HUDEP-2 (cell line): ENCODE data around the gene RAB15.
A peak's percentile ranks its signal among the peaks of the same experiment; 100 is the strongest.

Source experiments
- DNase-seq, 76 experiments: peaks; one replicate each; lab custom pipeline; 2025; ENCODE audit not compliant: unreplicated experiment in 76 of 76; lab: John Stamatoyannopoulos, UW

The RAB15 gene

GRCh38 chr14:64990939-64991338 is 18.8 kb upstream of the RAB15 start:
- DNase-seq, result no peak

GRCh38 chr14:64990296-64990695 is 18.2 kb upstream of the RAB15 start:
- no peak for DNase-seq

GRCh38 chr14:64987438-64987767 is 15.3 kb upstream of the RAB15 start:
- peak in 5 of 76 experiments; percentile 27 to 75 (median 47) for DNase-seq

- peak; percentile 54 to 98 (median 90) for DNase-seq
Observed at GRCh38 chr14:64986648-64987437, 14.7 kb upstream of the RAB15 start, which contains the start of gene FNTB. TSS of gene FNTB (plus strand) at chr14:64986895. CDS start at chr14:64986954, 59 bp downstream.

- peak in 18 of 76 experiments; percentile 9 to 39 (median 19) for DNase-seq
Observed at GRCh38 chr14:64983439-64984310, 11.5 kb upstream of the RAB15 start.

- no peak for DNase-seq
Observed at GRCh38 chr14:64979336-64980074, 7.4 kb upstream of the RAB15 start.

GRCh38 chr14:64974563-64974962 is 2.4 kb upstream of the RAB15 start:
- no peak for DNase-seq

GRCh38 chr14:64973826-64974225 is 1.7 kb upstream of the RAB15 start:
- DNase-seq, result no peak

- DNase-seq, result no peak
Observed at GRCh38 chr14:64973026-64973442, 898 bp upstream of the RAB15 start.

GRCh38 chr14:64971491-64971942 is 619 bp downstream of the RAB15 start:
- no peak for DNase-seq

GRCh38 chr14:64970776-64971477 is 1.2 kb downstream of the RAB15 start:
- DNase-seq, result no peak

GRCh38 chr14:64970041-64970440 is 2.1 kb downstream of the RAB15 start:
- no peak for DNase-seq

- no peak for DNase-seq
Observed at GRCh38 chr14:64968651-64969050, 3.5 kb downstream of the RAB15 start.

GRCh38 chr14:64968167-64968566 is 4.0 kb downstream of the RAB15 start:
- no peak for DNase-seq

GRCh38 chr14:64966976-64967375 is 5.2 kb downstream of the RAB15 start:
- no peak for DNase-seq

- DNase-seq, result no peak
Observed at GRCh38 chr14:64965356-64966000, 6.7 kb downstream of the RAB15 start.

- DNase-seq, result no peak
Observed at GRCh38 chr14:64963611-64964010, 8.5 kb downstream of the RAB15 start.

GRCh38 chr14:64960762-64961276 is 11.3 kb downstream of the RAB15 start:
- DNase-seq, result peak in 3 of 76 experiments; percentile 7 to 15 (median 7)

GRCh38 chr14:64958743-64959142 is 13.4 kb downstream of the RAB15 start:
- no peak for DNase-seq

- no peak for DNase-seq
Observed at GRCh38 chr14:64958201-64958600, 13.9 kb downstream of the RAB15 start.
